NCI-H2107 (cell line): ENCODE measurements around the gene KATNAL1.
"Not testable (repeated sequence)": the region's sequence is repeated elsewhere in the genome, so short reads cannot be mapped to it uniquely, and the experiment has no call there.

Experiments used
- DNase-seq: peaks from one replicate; lab custom pipeline; 2025; lab: John Stamatoyannopoulos, UW

KATNAL1 gene

DNA sequence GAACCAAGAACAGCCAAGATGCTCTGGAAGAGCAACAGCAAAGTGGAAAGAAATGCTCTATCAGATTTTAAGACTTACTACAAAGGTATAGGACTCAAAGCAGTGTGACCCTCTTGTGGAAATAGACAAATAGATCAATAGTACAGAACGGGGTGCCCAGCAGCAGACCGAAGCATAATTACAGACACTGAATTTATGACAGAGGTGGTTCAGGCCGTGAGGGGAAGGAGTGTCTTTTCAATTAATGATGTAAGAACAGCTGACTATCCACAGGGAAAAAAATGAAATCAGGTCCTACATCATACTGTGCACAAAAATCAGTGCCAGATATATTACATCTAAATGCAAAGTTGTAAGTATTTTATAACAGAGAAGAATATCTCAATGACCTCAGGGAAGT is 95.6 kb downstream of the KATNAL1 start:
- DNase-seq: no peak

DNA sequence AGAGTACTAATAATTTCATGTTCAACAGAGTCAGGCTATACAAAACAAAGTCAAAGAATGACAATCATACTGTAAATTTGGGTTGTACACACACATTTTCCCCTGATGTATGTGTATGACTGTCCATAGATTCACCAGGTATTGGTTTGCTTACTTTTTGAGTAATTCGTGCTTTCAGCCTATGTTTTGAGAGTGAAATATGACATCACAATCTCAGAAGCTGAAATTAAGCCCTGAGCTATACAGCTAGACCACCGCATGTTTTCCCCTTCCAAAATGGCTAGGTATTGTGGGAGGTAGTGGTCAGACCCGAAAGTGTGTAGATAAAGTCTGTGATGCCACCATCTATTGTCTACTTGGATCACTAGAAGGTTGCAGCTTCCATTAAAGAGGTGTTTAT is 102.8 kb downstream of the KATNAL1 start:
- no peak for DNase-seq

DNA sequence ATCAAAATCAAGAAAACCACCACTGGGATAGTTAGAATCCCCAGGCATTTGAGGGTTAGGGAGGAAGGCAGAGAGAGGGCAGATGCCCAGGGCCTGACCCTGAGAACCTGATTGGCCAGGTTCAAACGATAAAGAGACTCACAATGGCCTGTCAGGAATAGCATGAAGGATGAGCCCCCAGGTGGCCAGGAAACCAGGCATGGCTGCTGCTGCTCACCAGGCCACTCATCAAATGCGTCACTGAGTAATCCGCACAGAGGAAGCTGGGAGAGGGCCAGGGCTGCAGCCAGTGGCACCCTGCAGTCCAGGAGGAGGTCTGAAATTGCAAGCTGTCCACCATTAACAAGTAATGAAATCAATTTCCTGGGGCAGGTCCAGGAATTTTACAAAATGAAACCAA is 111.3 kb downstream of the KATNAL1 start:
- DNase-seq: no peak

DNA sequence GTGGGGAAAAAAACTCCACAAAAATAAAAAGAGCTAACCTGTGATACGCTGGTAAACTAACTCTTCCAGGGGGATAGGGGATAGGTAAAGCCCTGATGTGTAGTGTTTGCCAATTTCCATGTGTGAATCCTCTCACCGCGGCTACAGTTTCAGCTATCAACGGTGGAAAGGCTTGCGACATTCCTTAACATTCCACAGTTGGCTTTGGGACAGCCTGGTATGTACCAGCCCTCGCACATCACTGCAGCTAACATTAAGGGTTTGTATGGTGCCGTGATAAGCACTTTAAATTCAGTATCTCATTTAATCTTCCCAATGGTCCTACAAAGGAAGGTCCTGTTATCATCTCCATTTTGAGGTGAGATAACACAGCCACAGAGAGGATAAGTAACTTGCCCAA is 112.4 kb downstream of the KATNAL1 start:
- DNase-seq: no peak

DNA sequence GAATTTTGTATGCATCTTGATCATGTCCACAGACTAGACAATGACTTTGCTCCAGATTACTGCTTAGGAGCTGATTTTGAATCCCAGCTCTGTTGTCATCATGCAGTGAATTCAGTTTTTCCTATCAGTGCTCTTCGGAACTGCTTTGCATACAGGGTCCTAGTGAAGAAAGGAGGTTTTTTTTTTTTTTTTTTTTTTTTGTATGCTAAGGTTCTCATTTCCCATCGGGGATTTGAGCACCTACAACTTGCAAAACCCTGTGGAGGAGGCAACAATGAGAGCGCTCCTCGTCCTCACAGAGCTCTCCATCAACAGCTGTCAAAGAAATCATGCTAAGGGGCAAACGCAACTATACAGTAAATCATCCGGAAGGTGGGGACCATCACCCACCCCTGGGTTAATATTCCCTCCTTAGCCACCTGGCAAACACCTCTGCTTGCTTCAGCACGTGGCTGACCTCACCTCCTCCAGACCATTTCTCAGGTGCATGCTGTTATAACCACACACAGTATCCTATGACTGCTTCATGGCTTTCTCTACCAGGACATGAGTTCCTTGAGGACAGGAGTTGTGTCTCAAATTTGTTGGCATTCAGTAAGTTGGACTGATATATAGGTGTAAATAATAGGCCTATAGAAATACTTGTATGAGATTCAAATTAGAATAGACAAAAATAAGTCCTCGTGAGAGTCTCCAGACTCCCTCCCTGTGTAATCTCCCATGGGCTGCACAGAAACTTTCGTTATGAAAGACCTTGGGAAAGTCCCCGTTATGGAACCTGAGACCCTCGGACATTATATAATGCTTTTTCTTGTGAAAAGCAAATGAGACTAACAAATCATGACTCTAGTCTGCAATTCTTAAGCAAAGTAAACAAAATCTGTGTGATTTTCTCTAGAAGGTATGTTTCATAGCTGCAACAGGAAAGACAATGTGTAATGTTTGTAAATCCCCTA is 113.8 kb downstream of the KATNAL1 start:
- DNase-seq: no peak

DNA sequence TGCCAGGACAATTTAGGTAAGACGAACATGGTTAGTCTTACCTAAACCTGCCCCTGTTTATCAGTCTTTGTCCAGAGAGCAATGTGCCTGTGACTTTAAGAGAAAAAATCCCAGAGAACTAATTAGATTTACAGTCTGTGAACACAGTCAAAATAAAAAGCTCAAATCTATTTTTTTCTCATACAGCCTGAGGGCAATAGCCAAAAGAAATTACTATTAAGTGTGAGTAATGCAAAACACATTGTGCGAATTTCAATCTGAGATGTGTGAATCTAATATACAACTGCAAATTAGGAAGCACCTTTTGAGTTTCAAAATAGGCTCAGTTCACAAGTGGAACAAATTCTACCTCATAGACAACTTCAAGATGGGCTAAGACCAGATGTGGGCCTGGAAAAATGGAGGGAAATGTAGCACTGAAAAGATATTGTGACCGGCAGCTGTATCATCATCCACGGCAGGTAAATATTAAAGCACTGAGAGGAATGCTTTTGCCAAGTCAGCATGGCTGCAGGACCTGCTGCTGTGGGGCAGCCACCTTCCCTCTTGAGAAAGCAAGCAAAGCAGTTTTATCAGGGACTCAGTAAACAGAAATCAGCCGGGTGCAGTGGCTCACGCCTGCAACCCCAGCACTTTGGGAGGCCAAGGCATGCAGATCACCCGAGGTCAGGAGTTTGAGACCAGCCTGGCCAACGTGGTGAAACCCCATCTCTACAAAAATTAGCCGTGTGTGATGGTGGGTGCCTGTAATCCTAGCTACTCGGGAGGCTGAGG is 114.8 kb downstream of the KATNAL1 start:
- DNase-seq: no peak

DNA sequence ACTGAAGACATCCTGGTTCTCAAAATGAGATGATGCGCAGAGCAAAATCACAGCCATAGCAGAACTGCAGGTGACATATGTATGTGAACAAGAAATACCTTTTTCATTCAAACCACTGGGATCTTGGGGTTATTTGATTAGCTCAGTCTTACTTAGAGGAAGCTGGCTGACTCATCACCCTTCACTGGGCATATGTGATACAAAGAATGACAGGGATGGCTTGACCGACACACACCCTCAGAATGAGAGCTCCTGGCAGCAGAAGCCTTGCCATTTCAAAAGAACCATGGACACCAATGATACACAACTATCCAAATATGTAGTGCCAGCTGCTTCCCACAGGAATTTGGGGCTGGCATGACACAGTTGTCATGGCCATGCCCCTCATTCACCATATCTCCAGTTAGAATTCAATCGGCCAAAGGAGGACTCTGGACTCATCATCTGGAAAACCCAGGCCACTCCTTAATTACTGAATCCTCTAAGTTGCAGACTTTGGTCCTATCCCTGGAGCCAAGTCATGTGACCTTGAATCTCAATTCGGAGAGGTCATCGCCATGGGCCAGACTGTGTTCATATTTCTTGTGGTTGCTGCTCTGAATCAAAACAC is 115.8 kb downstream of the KATNAL1 start:
- DNase-seq: no peak

DNA sequence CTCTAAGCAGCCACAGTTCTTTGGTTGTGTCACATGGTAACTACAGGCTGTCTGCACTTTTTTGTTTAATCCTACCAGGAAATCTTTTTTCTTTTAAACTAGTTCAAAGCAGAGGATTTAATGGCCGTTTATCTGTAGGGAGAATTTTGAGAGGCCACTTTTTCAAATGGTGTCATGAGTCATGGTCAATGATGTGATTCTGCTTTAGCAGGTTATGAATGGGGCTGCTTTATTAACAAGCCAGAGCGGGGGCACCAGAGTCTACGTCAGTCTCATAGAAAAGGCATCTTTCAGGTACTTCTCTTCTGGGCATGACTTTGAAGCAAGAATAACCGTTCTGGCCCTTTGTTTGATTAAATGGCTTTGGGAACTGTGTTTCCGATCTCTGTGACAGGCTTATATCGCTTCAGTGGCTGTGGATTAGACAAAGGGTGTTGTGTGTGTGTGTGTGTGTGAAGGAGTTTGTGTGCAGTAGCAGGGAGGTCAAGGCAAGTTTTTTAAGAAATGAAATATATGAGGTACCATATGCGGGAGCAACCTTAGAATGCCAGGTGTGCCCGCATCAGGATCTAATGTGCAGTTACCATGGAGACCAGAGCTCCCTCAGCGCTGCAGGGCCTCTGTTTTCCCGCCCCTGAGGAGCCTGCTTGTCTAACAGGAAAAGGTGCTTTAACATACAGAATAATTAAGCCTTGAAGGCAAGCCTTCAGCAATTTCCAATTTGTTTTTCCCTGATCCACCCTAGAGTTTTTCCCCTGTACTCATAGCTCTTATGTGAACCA is 120.5 kb downstream of the KATNAL1 start:
- no peak for DNase-seq

DNA sequence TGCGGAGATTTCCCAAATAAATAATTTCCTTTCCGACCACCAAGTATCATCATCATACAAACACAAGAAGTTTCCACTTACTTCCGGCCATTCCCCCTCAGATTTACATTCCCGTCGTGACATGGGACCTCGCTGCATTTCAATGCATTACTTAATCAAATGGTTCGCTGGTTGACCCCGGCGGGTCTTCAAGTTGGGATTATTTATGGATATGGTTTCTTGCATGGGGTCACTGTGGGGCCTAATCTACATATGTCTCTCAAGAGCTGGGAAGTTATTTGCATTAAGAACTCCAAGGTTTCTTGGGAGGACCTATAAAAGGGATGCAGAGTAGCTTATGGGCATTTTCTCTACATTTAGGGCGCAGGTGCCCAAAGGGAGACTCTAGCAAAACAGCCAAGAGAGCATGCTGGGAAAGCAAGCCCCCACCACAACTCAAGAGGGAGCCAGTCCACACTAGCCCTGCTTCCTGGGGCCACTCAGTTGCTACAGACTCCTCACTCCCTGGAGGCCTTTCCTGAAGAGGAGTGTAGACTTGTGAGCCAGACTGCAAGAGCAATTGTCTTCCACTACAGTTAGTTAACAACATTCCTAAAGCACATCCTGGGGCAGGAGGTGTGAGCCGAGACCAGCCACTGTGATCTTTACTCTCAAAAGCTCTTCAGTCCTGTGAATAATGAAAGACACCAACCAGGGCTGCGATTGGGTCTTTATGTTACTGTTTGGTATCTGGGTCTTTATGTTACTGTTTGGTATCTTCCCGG is 125.3 kb downstream of the KATNAL1 start:
- DNase-seq: no peak

DNA sequence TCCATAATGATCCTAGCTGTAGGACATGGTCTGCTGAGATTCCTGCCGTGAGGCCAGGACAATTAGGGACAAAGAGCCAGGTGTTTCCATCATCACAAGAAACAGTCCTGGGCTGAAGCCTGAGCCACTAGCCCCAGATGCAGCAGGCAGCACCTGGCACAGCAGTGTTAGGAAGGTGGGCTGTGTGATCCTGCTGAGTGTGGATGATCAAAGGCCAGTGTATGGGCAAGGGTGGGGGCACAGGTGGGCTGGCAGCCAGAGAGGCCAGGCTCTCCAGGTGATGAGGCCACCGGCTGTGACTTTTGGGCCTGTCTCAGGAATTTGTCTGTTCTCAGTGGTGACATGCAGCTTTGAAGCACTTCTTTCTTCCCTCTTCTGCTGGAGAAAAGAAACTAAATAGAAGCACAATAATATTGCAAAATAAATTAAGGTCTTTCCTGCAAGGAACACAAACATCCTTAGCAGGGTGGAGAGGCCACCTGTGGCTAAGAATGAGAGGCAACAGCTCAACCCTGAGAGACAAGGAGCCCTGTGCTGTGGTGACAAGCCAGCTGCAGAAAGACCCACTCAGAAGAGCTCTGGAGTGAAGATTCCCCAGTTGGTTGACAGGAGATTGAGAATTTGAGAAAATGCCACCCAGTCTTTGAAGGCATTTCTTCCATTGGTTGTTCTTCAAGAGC is 127.6 kb downstream of the KATNAL1 start:
- no peak for DNase-seq

DNA sequence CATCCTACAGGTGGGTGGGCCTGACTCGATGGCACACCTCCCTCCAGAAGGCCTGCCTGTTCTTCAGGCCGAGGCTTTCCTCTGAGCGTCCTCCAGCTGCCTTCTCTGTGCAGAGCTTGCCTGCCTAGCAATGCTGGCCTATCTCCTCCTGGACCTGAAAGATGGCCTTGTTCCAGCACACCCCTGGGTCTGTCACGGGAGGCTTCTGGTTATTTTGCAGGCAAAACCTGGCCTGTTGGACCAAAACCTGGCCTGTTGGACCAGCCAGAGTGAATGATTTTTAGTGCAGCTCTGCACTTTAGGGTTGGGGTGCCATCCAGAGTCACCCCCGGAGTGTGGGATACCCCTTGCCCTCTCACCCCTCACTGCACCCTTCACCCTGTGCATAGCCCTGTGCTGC is 128.4 kb downstream of the KATNAL1 start:
- DNase-seq: no peak

DNA sequence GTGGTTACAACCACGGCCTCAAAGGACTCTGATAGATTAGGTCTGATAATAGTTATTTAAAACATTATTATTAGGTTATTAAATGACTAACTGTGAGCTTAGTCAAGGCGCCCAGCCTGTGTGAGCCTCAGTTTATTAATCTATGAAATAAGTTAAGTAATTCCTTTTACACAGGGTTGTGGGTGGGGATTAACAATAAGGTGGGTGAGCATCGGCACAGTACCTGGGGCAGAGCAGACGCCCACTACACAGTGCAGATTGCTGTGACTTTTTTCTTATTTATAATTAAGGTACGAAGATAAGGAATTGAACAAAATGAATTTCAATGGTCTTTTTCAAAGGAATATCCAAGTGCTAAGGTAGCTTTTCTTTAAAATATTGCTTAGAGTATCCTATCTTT is 132.2 kb downstream of the KATNAL1 start:
- DNase-seq: no peak

DNA sequence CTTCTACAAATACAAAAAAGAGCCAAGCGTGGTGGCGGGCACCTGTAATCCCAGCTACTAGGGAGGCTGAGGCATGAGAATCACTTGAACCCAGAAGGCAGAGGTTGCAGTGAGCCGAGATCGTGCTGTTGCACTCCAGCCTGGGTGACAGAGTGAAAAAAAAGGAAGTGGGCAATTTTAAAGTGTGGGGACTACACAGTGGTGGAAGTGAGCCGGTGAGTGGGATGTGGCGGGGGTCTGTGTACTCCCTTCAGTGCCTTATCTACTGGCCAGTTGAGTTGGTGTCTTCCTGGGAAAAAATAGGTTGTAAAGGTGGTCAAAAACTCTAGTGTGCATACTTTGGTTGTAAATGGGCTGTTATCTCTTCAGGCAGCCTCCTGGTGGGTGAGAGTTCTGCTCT is 133.1 kb downstream of the KATNAL1 start:
- not testable (repeated sequence) for DNase-seq

DNA sequence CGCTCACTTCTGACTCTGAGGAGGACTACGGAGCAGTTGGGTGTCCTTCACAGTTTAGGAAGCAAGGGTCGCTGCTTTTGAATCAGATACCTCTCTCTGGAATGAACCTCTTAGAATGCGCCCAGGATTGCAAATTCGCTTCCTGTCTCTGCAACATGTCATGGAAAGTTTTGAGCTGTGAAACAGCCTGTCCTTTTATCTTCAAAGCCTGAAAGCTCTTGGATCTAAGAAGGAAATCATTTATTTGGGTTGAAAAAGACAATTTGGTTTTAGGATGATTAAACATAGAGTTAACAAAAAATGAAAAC is 134.1 kb downstream of the KATNAL1 start:
- no peak for DNase-seq

DNA sequence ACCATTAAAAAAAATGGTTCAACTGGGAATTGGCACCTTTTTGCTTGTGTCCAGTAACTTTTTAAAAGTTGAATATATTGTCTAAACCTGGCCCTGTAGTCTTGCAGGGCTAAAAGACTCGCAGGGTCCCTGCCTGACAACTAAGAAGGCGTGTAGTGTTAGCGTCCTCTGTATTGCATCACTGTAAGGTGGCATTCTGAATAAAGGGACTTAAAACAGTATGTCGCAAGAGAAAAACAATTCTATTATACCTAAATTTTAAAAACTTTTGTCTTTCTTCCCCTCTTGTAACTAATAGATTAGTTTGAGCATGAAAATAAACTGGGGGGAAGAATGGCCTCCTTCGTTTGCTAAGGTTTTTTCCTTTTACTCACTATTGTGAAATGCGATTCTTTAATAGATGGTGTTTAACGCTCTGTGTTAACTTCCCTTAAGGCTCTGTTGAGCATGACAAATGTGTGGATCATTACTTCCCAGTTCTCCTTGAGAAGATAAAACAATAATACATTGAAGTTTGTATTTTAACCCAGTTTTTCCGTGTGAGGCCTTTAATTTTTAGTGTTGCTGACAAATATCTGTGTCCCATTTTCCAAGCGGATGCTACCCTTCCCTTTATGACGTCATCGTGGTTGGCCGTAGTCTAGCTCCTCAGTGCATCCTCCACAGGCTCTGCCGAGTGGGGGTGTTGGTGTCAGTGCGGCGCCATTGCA is 134.6 kb downstream of the KATNAL1 start:
- DNase-seq: no peak

DNA sequence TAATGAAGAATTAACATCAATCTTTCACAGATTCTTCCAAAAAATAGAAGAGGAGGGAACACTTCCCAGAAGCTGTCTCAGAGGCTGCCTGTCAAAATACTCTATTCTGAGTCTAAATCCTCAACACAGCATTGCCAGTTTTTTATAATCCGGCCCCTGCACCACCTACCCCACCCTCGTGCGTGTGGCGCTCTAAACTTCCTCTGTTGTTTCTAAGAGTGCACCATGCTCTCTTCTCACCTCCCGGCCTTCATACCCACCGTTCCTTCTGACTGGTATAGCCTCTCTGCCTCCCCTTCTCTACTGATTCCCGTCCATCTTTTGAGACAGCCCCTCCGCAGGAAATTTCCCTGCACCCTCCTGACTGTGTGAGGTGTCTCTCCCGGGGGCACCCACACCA is 136.8 kb downstream of the KATNAL1 start:
- no peak for DNase-seq

DNA sequence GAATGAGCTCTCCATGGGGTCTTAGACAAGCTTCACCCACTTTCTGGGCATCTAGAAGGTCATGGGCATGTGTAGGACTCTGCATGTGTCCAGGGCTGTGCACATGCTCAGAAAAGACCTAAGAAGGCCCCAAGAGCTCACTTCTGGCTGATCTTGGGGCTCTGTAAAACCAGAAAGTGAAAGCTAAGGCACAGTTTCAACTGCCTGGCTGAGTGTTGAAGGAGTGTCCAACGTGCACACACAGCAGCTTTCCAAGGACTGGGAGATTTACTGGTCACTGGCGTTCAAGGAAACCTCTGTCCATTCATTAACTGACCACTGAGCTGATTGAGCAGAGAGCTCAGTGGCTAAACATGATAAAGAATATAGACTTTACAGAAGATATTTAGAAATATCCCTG is 137.9 kb downstream of the KATNAL1 start:
- DNase-seq: no peak

DNA sequence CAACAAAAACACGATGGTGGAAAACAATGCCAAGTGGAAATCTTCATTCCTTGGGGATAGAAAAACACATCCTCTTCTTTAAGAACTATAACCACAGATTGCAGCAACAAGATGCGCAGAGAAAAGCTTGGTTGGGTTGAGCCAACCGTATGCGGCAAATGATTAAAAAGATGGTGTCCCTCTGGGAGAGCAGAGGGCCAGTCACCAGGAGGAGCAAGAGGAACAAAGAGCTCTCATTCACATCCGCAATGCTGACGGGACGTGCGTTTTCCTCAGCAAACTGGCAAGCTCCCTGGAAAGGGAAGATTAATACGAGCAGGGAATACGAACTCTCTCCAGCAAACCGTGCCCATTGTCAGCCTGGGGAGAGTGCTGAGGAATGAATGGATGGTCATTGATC is 141.6 kb downstream of the KATNAL1 start:
- no peak for DNase-seq

DNA sequence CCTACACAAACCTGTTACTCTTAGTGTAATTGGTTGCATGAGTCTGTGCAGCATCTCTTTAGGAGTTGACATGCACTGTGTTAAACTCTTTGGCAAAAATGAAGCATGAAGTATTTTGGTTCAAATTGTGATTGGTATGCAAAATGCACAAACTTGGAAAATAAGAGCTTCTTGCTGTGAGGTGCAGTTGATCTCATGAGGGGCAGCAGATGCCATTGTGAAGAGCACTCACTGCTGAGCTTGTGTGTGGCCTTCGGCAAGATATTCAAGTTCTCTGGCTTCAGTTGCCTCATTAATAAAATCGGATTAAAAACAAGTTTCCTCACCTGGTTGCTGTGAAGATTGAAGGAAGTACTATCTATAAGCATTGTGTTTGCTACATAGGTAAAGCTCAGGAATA is 142.3 kb downstream of the KATNAL1 start:
- no peak for DNase-seq

DNA sequence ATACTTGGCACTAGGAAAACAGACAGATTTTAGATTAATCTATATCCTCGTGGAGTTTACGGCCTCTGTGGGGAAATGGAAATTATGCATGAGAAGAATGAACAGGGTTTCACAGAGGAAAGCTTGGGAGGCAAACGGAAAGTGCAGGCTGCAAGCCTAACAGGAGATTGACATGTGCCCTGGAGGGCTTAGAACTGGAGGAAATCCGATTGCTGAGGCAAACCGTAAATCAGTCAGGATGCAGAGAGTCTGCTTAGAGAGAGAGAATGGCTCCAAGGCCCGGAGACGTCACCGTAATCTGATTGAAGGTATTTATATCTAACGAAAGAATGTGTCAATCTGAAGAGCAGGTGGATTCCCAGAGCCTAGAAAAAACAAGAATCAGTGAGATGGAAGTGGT is 143.2 kb downstream of the KATNAL1 start:
- DNase-seq: no peak
